GM19463 (cell line): ENCODE results near the gene MOCS3.

ENCODE experiments used
- ATAC-seq: cut with Tn5 transposase; IDR thresholded peaks from one replicate; pipeline ENCODE4 v1.9.1; 2021; ENCODE audit warnings: mild to moderate bottlenecking, moderate library complexity; ENCODE audit not compliant: unreplicated experiment

Gene MOCS3

DNA sequence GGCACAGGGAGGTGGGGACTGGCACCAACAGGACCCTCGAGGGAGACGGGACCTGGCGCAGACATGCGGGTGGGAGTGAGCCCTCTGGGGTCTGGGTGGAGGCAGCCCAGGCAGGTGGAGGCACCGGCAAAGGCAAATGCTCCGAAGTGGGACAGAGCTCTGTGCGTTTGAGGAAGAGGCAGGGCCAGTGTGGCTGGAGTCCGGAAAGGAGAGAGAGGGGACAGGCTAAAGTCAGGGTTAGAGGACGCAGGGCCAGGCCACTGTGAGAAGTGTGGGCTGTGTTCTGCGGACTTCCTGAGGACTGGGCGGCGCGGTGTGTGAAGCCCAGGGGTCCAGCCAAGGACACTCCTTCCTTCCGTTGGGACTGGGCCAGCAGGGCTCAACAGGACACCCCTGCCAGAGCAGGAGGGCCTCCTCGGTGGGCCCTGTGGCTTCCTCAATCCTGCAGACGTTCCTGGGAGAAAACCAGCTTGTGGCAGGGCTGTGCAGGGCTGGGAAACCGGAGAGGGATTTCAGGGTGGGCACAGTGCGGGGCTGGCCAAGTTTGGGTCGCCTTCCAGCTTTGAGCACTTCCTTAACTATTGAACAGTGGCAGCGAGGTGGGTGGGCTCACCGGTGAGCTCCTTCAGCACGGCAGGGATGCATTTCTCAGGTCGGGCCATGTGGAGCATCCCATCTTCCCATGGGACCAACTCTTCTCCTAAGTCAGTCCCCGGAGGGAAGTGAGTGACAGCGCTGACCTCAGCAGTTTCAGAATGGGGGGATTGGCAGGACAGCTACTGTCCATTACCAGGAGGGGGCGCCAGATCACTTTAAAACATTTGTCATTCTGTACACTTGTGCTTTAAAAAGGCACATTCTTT lies 22.5 kb downstream of the MOCS3 start:
- no peak for ATAC-seq

DNA sequence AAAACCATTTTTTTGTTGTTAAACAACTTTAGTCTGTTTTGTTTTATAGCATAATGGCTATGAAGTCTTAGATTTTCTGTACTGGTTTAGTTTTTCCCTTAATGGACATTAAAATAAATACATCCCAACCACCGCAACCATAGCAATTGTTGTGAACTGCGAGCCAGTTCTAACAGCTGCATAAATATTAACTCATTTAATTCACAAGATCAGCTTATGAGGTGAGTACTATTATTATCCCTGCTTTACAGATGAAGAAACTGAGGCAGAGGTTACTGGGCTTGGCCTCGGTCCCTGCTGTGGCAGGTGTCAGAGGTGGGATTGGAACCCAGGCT lies 23.1 kb downstream of the MOCS3 start:
- ATAC-seq: no peak

DNA sequence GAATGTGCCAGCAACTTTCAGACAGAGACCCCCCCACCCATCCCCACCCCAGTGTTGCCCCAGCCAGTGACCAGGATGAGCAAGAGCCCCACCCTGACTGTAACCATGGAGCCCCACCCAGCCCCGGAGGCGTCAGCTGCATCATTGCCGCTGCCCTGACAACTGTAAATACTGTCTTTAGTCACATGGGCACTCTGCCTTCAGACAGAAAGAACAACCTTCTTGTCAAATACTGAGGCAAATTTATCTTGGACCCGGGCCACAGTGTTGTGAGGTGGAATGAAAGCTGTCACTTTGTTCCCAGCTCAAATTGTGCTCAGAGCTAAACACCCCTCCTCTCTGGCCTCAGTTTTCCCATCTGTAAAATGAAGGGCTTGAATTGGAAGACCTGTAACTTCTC lies 23.7 kb downstream of the MOCS3 start:
- ATAC-seq: no peak

DNA sequence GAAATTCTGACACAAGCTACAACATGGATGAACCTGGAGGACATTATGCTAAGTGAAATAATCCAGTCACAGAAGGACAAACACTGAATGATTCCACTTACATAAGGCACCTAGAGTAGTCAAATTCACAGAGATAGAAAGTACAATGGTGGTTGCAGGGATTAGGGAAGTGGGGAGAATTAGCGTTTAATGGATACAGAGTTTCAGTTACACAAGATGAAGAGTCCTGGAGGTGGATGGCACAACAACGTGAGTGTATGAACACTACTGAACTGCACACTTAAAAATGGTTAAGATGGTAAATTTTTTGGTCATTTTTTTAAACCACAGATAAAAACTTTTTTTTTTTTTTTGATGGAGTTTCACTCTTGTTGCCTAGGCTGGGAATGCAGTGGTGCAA lies 24.7 kb downstream of the MOCS3 start:
- no peak for ATAC-seq

DNA sequence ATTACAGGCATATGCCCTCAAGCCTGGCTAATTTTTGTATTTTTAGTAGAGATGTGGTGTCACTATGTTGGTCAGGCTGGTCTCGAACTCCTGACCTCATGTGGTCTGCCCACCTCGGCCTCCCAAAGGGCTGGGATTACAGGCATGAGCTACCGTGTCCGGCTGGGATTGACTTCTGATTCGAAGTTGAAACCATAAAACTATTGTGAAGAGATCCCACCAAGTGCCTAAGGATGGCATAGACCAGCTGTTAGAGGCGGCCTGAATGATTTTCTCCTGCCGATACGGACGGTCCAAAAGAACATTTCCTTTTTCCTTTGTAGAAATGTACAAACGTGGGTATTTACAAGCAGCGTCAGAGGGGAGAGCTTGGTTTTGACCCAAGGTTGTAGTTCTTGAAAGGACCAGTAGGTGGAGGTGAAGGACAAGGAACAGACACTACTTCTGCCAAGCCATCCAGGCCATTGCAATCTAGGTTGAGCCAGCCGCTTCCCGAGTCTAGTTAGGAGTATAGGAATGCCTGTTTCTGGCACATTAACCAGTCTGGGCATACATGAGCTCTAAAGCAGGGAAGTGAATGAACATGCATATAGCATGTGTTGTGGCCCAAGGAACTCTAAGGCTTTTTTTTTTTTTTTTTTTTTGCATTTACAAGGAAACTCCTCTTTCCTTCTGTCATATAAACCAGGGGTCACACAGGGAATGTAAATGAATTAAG lies 29.0 kb downstream of the MOCS3 start:
- no peak for ATAC-seq

DNA sequence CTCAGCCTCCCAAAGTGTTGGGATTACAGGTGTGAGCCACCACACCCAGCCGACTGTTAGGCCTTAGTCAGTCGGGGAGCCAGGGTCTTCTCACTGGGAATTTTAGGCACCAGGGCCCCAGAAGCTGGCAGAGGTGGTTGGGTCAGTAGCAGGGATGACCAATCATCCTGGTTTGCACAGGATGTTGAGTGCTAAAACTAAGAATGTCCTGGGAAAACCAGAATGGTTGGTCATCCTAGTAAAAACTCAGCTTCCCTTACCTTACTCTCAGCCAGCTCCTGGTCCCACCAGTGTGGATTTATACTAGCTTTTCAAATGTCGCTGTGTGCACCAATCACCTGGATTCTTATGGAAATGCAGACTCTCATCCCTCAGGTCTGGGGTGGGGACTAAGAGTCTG lies 32.5 kb downstream of the MOCS3 start:
- ATAC-seq: no peak

DNA sequence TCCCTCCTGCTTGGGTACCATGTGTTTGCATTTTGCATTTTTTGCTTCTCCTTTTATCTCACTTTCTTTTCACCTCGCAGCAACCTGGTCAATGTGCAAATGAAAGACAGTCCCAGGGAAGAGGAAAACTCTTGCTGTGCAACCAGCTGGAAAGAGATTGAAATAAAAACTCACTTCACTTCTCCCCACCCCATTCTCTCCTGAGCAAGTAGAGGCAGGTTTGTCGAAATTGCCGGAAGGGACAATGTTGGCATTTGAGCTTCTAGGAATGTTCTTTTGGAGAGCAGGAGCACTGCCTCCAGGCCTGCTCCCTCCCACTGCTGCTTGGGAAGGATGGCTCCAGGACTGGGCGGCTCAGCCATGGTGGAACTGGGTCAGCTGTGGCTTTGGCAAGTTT lies 33.7 kb downstream of the MOCS3 start:
- no peak for ATAC-seq

DNA sequence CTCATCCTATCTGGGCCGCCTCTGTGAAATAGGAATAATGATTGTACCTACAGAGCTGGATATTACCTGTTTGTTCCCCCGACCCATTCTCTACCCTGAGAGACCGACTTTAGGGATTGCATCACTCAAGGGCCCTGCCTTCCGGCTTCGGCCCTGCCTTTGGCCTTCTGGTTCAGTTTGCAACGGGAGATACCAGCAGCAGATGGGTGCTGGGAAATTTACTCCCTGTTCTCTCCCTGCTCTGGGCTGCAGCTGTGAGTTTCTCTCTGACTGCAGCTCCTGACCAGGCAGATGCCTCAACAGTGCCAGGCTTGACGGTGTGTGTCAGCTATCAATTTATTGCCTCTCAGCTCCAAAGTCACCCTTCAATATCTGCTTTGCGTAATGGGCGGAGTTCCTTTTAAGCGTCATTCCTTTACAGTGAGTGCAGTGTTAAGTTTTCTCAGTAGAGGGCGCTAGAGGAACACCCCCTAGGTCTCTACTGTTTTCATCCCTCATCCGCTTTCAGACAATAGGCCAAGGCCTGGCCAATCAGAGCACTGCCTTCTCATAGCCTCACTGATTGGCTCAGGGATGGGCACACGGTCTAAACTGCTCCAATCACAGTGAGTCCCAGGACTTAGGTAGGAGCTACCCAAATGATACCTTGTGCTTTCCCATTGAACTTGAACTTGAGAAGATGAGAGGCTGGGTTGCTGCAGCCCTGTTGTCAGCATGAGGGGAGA lies 34.3 kb downstream of the MOCS3 start:
- no peak for ATAC-seq

DNA sequence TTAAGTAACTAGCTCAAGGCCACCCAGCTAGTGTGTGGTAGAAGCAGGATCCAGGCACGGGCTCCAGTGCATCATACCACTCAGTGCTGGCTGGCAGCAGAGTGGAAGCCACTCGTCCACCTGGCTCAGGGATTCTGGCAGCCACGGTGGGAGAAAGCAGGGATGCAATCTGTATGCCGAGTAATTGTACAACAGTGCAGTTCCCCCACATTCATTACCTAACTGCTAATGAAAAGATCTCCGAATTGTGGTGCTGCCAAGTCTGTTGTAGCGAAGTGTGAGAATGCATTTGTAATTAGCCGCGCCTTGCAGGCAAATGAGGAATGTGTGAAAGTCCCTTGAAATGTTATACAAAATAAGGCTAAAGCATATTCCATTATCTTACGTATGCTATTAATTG lies 35.3 kb downstream of the MOCS3 start:
- no peak for ATAC-seq

DNA sequence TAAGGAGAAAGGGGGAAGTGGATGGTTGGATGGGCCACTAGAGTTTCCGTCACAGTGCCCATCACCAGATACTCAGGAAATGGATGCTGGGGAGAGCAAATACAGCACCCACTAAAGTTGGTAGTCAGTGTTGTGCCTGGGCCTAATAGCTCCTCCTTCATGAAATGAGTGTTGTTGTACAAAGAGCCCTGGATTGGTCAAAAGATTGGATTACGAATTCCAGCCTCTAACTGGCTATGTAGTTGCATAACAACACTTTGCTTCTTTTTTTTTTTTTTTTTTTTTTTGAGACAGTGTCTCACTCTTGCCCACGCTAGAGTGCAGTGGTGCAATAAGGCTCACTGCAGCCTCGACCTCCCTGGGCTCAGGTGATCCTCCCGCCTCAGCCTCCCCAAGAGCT lies 36.9 kb downstream of the MOCS3 start:
- ATAC-seq: no peak

DNA sequence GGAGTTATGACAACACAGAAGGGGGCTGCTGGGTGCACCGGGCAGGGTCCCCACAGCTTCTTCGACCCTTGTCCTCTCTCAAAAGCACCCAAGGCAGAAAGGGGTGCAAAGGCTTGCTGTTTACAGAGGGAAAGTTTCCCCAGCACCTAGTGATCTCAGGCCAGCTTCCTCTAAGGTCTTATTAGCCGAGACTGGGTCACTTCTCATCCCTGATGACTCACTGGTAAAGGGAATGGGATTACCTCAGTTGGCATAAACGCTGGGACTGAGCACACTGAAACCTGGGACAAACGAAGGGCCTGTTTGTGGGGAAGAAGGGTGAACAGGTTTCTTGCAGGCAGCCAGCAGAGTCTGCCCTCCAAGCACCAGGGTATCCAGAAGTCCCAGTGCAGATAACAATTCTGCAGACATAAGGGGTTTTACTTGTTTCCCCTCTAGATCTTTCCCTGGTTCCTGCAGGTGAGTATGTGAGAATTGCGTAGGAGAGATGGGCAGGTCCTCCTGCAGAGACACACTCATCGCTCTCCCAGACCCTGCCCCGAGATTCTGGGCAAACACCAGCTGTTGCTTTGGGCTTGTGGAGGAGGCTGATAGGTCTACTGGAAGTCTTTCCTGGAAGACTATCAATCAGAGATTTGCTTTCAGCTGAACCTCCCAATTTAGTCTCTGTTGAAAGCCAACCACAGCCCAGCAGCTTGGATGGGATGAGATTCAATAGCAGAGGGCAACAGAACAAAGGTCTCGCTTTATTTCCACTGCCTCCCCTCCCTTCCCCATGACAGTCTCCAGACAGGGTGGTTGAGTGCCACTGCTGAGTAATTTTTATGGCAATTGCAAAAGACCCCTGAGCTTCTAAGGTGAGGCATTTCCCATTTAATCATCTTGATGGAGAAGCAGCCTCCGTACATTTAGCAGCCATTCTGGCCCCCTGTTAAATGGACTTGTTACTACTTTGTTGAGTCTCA lies 38.6 kb downstream of the MOCS3 start:
- ATAC-seq: no peak

DNA sequence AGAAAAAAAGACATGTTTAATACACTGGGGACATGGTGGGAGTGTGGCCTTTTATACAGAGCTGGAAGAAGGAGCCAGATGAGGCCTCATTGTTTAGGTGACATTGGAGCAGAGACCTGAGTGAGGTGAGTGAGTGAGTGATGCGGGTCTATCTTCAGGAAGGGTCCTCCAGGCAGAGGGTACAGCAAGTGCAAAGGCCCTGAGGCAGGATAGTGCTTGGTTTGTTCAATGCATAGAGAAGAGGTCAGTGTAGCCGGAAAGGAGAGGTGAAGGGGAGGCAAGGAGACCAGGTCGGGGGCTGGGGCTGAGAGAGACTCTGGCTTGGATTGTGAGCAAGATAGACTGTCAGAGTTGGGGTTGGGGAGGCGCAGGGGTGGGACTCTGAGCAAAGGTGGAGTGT lies 40.7 kb downstream of the MOCS3 start:
- no peak for ATAC-seq

DNA sequence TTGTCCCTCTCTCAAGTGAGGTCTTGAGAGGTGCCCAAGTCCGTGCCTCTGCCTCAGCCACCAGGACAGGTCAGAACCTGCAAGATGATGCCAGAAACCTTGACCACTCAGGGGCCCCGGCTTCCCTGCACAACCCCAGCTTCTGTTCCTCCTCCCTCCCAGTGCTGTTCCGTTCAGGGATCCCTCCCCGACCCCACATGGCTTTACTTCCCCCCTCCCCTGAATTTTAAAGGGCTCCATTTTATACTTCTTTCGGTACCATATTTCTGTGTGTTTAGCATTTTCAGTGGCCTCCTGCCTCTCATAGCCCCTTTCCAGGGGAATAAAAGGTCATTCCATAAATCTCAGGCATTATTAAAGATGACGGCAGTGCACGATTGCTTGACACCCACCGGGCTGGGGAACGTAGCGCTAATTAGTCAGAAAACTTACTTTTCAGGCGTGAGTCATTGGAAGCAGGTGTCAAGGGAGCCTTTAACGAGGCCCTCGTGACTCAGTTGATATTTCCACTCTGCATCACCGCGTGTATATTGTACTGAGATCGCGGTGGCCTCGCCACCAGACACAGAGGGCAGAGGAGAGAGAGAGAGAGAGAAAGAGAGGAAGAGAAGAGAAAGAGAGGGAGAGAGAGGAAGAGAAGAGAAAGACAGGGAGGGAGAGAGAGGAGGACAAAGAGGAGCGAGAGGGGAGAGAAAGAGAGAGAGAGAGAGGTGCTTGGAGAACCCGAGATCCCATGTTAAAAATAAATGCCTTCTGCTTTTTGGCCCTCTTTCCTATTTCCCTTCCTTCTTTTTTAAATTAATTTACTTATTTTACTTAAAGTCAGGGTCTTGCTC lies 43.0 kb downstream of the MOCS3 start:
- ATAC-seq: no peak

DNA sequence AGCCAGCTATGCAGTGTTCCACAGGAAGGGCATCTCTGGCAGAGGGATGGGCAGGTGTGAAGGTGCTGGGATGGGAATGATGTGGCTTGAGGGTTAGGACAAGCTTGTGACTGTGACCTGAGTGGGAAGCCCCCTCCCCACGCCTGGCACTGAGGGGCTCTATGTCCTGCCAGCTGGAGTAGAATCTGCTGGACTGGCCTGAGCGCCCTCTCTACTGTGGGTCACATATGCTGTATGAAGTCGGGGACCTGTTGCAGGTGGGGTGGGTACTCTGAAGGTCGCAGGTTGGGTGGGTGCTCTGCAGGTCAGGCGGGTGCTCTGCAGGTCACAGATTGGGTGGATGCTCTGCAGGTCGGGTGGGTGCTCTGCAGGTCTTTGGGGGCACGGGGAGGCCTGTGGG lies 44.0 kb downstream of the MOCS3 start:
- ATAC-seq: no peak

DNA sequence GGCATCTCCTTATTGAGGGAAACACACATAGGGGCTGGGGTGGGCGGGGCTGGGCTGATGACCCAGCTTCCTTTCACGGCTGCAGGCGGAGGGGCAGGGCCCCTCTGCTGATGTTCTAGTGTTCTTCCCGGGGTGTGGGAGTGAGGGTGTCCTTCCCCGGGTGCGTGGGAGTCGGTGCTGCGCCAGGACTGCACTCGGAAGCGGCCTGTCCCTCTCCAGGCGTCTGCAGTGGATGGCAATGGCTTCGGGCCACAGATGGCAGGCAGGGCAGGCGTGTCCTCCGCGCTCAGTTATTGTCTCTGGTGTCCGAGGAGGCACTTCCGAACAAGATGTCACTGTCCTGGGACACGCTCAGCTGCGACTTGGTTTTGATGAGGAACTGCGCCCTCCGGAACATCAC lies 45.1 kb downstream of the MOCS3 start:
- no peak for ATAC-seq

DNA sequence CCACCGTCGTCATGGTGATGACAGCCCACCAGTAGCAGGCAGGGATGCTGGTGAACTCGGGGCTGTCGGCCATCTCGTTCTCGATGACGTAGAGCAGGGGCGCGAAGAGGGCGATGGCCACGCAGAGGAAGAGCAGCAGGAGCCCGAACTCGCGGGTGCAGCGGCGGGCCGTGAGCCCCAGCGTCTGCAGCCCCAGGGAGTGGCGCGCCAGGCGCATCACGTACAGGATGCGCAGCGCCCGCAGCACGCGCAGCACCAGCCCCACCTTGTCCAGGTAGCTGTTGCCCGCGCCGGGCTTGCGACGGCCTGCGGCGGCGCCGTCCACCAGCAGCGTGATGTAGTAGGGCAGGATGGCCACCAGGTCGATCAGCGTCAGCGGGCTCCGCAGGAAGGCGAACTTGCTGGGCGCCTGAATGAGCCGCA lies 45.7 kb downstream of the MOCS3 start:
- no peak for ATAC-seq

DNA sequence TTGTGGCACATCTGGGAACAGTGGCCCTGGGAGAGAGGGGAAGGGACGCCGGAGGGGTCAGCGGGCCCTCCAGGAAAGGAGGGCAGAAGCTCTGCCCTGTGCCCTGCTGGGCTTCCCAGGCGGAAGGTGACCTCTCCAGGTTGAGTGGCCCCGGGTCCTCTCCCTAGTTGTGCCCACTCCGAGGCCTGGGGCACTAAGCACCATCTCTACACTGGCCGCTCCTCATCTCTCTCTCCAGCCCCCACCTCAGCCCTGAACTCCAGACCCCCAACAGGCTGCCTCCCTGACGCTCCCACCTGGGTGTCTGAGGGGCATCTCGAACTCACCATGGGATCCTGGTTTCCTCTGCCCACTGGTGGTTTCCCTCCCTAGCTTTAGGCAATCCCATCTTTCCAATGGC lies 46.2 kb downstream of the MOCS3 start:
- no peak for ATAC-seq

DNA sequence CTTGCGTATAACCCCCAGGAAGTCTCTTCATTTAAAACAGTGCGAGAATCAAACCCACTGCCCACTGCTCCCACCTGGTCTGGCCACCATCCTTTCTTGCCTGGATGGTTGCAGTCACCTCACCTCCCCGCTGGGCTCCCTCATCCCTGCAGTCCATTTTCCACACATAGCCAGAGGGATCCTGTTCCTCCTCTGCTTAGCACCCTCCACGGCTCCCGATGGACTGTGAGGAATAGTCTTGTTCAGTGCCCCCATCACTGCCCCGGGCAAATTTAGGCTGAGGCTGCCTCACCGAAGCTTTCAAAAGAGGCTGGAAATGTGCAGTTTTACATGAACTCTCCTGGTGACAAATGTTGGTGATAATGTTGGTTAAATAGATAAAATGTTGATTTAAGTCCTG lies 46.6 kb downstream of the MOCS3 start:
- ATAC-seq: no peak

DNA sequence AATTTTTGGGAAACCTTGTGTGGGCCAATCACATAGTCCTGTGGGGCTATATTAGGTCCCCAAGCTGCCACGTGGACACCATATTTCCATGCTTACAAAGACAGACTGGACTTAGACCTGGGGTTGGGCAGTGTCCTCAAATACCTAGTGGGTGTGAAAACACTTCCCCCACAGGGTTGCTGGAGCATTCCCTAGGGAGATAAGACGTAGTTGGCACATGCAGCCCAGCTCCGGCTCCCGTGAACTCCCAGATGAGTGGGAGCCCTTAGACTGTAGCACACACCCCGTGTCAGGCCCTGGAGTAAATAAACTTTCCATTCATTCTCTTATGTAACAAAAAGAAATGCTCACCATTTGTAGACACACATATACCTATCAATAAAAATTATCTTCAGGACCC lies 50.1 kb downstream of the MOCS3 start:
- no peak for ATAC-seq
